ENCODE results near the gene COIL.

The COIL gene

GRCh38 chr17:56934280-56934679, 26.6 kb downstream of the COIL start:
- no peak for DNase-seq

- no peak for DNase-seq
These were observed 27.0 kb downstream of the COIL start for GRCh38 chr17:56933868-56934267.

- no peak for DNase-seq
These were observed 27.6 kb downstream of the COIL start for GRCh38 chr17:56933151-56933745.

- DNase-seq = no peak
These were observed 30.0 kb downstream of the COIL start for GRCh38 chr17:56930739-56931337.

GRCh38 chr17:56929362-56929969, 31.4 kb downstream of the COIL start:
- DNase-seq = peak; percentile 20

- DNase-seq = no peak
These were observed 32.3 kb downstream of the COIL start for GRCh38 chr17:56928586-56928985.

- no peak for DNase-seq
These were observed 34.1 kb downstream of the COIL start for GRCh38 chr17:56926704-56927103.

- DNase-seq = no peak
These were observed 34.6 kb downstream of the COIL start for GRCh38 chr17:56926270-56926669.

GRCh38 chr17:56925088-56925487, 35.8 kb downstream of the COIL start:
- no peak for DNase-seq

- DNase-seq = no peak
These were observed 41.1 kb downstream of the COIL start for GRCh38 chr17:56919717-56920116.

- DNase-seq = no peak
These were observed 41.9 kb downstream of the COIL start for GRCh38 chr17:56918916-56919315.

GRCh38 chr17:56917559-56918296, 43.1 kb downstream of the COIL start:
- DNase-seq = no peak

- peak; percentile 42 for DNase-seq
These were observed 46.1 kb downstream of the COIL start for GRCh38 chr17:56914581-56915273.

GRCh38 chr17:56913867-56914580, 46.8 kb downstream of the COIL start, which contains the start of gene TRIM25:
TRIM25 (minus strand) TSS chr17:56914049; CDS start chr17:56913988, 61 bp downstream.
- peak; percentile 89 for DNase-seq

- DNase-seq = peak; percentile 65
These were observed 47.4 kb downstream of the COIL start for GRCh38 chr17:56913353-56913866.

- DNase-seq = no peak
These were observed 47.9 kb downstream of the COIL start for GRCh38 chr17:56913000-56913311.

- no peak for DNase-seq
These were observed 48.5 kb downstream of the COIL start for GRCh38 chr17:56912105-56912999.

GRCh38 chr17:56910509-56911235, 50.2 kb downstream of the COIL start:
- no peak for DNase-seq

GRCh38 chr17:56909742-56910508, 50.9 kb downstream of the COIL start:
- DNase-seq = no peak

All from NCI-H2171 treated with DMSO at 0.1 percent for 48 hours (cell line).